A549 (cell line): Measurements from ENCODE around the gene RNMT. TPM values are rescaled to one million over a fixed set of nuclear protein-coding genes. Genes with fewer than 3 reads are reported as not detected.

Source experiments
- ATAC-seq, 2 experiments: fragments of 200-7000 bp in 1 of 2; fragments of >200 bp in 1 of 2; cut with Nextera tagmentation in 1 of 2; cut with Tn5 transposase in 1 of 2; 3 replicates each; pipeline versions ENCODE4 v1.8.0 to v1.9.1; 2018 to 2020; ENCODE audit warnings: mild to moderate bottlenecking in 1 of 2, moderate library complexity in 1 of 2
- CTCF ChIA-PET: fragments of 300-600 bp; sonication (Branson Sonifier 250); formaldehyde crosslinking; extraction: SDS; loops from one replicate; lab custom pipeline; 2021; ENCODE audit warnings: antibody characterized with exemption, inconsistent platforms; lab: Yijun Ruan, JAX
- POLR2A ChIA-PET: fragments of 350-600 bp; formaldehyde crosslinking; extraction: SDS; loops from one replicate; lab custom pipeline; 2021; ENCODE audit warnings: antibody characterized with exemption, inconsistent platforms; lab: Yijun Ruan, JAX
- DNase-seq, 2 experiments: peaks; one replicate each; pipeline versions ENCODE4 v3.0.0 to v3.0.0-alpha.2; 2011 to 2016; ENCODE audit warnings: low read depth in 1 of 2, low spot score in 1 of 2
- FAIRE-seq: peaks from 2 replicates; lab custom pipeline; 2011; peaks lifted over from hg19 to GRCh38; lab: Jason Lieb, UNC
- H3K27ac ChIP-seq, 2 experiments: fragments of >200 bp; sonication (Bioruptor Twin); formaldehyde crosslinking; 3 replicates each; pipeline ENCODE4 v1.5.1; 2016 to 2017
- H3K4me1 ChIP-seq: fragments of >200 bp; sonication (Bioruptor Twin); formaldehyde crosslinking; 3 replicates; pipeline ENCODE4 v1.6.1; 2016
- H3K4me2 ChIP-seq: fragments of >200 bp; sonication (Bioruptor Twin); formaldehyde crosslinking; 3 replicates; pipeline ENCODE4 v1.6.1; 2016
- H3K4me3 ChIP-seq: fragments of >200 bp; sonication (Bioruptor Twin); formaldehyde crosslinking; 3 replicates; pipeline ENCODE4 v1.5.1; 2016
- H3K9me3 ChIP-seq: fragments of >200 bp; sonication (Bioruptor Twin); formaldehyde crosslinking; 3 replicates; pipeline ENCODE4 v1.6.1; 2016
- ATOH8 ChIP-seq: fragments of 250-450 bp; sonication (Bioruptor Pico); IDR thresholded peaks from 2 replicates; pipeline ENCODE4 v1.5.0; 2020; ENCODE audit warnings: low read depth, mild to moderate bottlenecking, moderate library complexity
- CHD2 ChIP-seq: fragments of 150-350 bp; IDR thresholded peaks from 2 replicates; pipeline ENCODE4 v1.6.1; 2014; ENCODE audit warnings: low read length; ENCODE audit not compliant: partially characterized antibody
- ESRRA ChIP-seq: fragments of 150-350 bp; IDR thresholded peaks from 2 replicates; pipeline ENCODE4 v1.6.1; 2014; ENCODE audit warnings: mild to moderate bottlenecking, low read length, borderline replicate concordance
- FOSB ChIP-seq: fragments of 250-450 bp; sonication (Bioruptor Pico); IDR thresholded peaks from 2 replicates; pipeline ENCODE4 v1.5.0; 2020; ENCODE audit warnings: mild to moderate bottlenecking, moderate library complexity
- HDAC2 ChIP-seq: fragments of 200-600 bp; sonication (generic); IDR thresholded peaks from 2 replicates; pipeline ENCODE4 v1.6.1; 2016
- HEYL ChIP-seq: fragments of 250-450 bp; sonication (Bioruptor Pico); IDR thresholded peaks from 2 replicates; pipeline ENCODE4 v1.8.0; 2021; ENCODE audit warnings: mild to moderate bottlenecking, moderate library complexity
- HOXA7 ChIP-seq: fragments of 250-450 bp; sonication (Bioruptor Pico); IDR thresholded peaks from 2 replicates; pipeline ENCODE4 v1.5.0; 2020; ENCODE audit warnings: mild to moderate bottlenecking, moderate library complexity
- HOXB13 ChIP-seq: fragments of 250-450 bp; sonication (Bioruptor Pico); IDR thresholded peaks from 2 replicates; pipeline ENCODE4 v1.5.0; 2020; ENCODE audit warnings: low read depth, mild to moderate bottlenecking, moderate library complexity
- HOXB5 ChIP-seq: fragments of 250-450 bp; sonication (Bioruptor Pico); IDR thresholded peaks from 2 replicates; pipeline ENCODE4 v1.5.0; 2020; ENCODE audit warnings: mild to moderate bottlenecking, moderate library complexity
- JUN ChIP-seq, 2 experiments: fragments of >200 bp; sonication (Bioruptor Twin); formaldehyde crosslinking; IDR thresholded peaks; 2 replicates in 1 of 2; 3 replicates in 1 of 2; pipeline ENCODE4 v1.6.1; 2016 to 2017
- MAFK ChIP-seq: fragments of 450-650 bp; IDR thresholded peaks from 2 replicates; pipeline ENCODE4 v1.6.1; 2014; ENCODE audit not compliant: partially characterized antibody
- NR3C1 ChIP-seq: fragments of >200 bp; sonication (Bioruptor Twin); formaldehyde crosslinking; IDR thresholded peaks from 3 replicates; pipeline ENCODE4 v1.6.1; 2017
- POLR2AphosphoS2 ChIP-seq: conservative IDR thresholded peaks from 2 replicates; pipeline ENCODE4 v1.6.1; 2012; ENCODE audit warnings: low read length, improper control_type of control experiment, inconsistent platforms
- RCOR1 ChIP-seq: fragments of 150-350 bp; IDR thresholded peaks from 2 replicates; pipeline ENCODE4 v1.6.1; 2014; ENCODE audit warnings: antibody characterized with exemption, low read length, low read depth
- USF2 ChIP-seq: fragments of 450-650 bp; IDR thresholded peaks from 2 replicates; pipeline ENCODE4 v1.6.1; 2014; ENCODE audit warnings: antibody characterized with exemption
- ZC3H11A ChIP-seq: fragments of 450-650 bp; IDR thresholded peaks from 2 replicates; pipeline ENCODE4 v1.6.1; 2014; ENCODE audit warnings: antibody characterized with exemption, mild to moderate bottlenecking
- ZSCAN20 ChIP-seq: fragments of 250-450 bp; sonication (Bioruptor Pico); IDR thresholded peaks from 2 replicates; pipeline ENCODE4 v1.8.0; 2022; ENCODE audit warnings: mild to moderate bottlenecking, moderate library complexity
- WGBS: methylation state at CpG from one replicate; pipeline ENCODE4 v1.1.6; 2017; ENCODE audit errors: missing lambda C conversion rate; 5-methylcytosine and 5-hydroxymethylcytosine counted together
- polyA plus RNA-seq, 4 experiments: library from polyadenylated mRNA; depleted of rRNA in 3 of 4; stranded (reverse); fragments of >200 nt; fragmentation: RNase III in 1 of 4; extraction: RNeasy Plus Mini Kit Qiagen cat#74134 plus additional on column Dnase treatment in 1 of 4; gene quantifications; 2 replicates in 3 of 4; 3 replicates in 1 of 4; pipeline ENCODE4 v1.2.3, GENCODE V29; 2011 to 2017
- TF ChIP-seq, protein P1 (sequence below): fragments of 200-600 bp; sonication (generic); IDR thresholded peaks from 2 replicates; pipeline ENCODE4 v1.6.1; 2016; ENCODE audit warnings: antibody characterized with exemption, mild to moderate bottlenecking, moderate library complexity
- TF ChIP-seq, protein P2 (sequence below): IDR thresholded peaks from 2 replicates; pipeline ENCODE4 v1.6.1; 2012; ENCODE audit warnings: low read depth, borderline replicate concordance
- TF ChIP-seq, protein P3 (sequence below): fragments of >200 bp; sonication (Bioruptor Twin); formaldehyde crosslinking; IDR thresholded peaks from 3 replicates; pipeline ENCODE4 v1.5.1; 2016
- TF ChIP-seq, protein P4 (sequence below): IDR thresholded peaks from 2 replicates; pipeline ENCODE4 v1.6.1; 2012

RNMT gene
- polyA plus RNA-seq, 2 of the 4 experiments (the other 2 are of a cell fraction), result 16.7 to 25.5 TPM

DNA sequence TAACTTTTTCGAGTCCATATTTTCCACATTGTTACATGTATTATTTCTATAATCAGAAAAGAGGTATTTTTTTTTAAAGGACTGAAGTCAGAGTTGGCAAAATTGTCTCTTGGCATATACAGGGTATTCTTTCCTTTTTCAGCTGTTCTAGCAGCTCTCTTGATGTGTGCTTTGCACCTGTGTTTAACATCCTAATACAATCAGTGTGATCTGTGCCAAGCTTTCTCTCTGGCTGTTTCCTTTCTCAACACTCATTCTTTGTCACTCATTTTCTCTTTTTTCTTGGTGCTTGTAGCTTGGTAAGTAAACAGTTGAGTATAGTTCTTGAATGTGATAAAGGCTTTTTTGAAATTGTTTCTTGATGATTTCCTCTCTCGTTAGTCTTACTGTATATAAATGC, 9.2 kb downstream of the RNMT start:
- Histone ChIP-seq H3K27ac (no peak overlapping the region), H3K4me3 (no peak overlapping the region), H3K9me3 (no peaks in the 10 kb centered on the region), H3K4me1 (no peaks in the 10 kb centered on the region), H3K4me2 (no peak overlapping the region)
- no peak for DNase-seq
- ATAC-seq, result no peak
- TF ChIP-seq, protein P1, sequence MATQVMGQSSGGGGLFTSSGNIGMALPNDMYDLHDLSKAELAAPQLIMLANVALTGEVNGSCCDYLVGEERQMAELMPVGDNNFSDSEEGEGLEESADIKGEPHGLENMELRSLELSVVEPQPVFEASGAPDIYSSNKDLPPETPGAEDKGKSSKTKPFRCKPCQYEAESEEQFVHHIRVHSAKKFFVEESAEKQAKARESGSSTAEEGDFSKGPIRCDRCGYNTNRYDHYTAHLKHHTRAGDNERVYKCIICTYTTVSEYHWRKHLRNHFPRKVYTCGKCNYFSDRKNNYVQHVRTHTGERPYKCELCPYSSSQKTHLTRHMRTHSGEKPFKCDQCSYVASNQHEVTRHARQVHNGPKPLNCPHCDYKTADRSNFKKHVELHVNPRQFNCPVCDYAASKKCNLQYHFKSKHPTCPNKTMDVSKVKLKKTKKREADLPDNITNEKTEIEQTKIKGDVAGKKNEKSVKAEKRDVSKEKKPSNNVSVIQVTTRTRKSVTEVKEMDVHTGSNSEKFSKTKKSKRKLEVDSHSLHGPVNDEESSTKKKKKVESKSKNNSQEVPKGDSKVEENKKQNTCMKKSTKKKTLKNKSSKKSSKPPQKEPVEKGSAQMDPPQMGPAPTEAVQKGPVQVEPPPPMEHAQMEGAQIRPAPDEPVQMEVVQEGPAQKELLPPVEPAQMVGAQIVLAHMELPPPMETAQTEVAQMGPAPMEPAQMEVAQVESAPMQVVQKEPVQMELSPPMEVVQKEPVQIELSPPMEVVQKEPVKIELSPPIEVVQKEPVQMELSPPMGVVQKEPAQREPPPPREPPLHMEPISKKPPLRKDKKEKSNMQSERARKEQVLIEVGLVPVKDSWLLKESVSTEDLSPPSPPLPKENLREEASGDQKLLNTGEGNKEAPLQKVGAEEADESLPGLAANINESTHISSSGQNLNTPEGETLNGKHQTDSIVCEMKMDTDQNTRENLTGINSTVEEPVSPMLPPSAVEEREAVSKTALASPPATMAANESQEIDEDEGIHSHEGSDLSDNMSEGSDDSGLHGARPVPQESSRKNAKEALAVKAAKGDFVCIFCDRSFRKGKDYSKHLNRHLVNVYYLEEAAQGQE, result no peak
- no peak for TF ChIP-seq USF2
- TF ChIP-seq HDAC2, result no peak
- TF ChIP-seq JUN (IDR thresholded peaks at IDR 0.05), result no peak
- no peak for TF ChIP-seq HOXA7 (CRISPR knock-in tag)
- 96% methylated on average over 2 of the region's 2 CpGs for WGBS
- no peak for FAIRE-seq
- CTCF ChIA-PET, result no interaction called here
- POLR2A ChIA-PET, result interaction anchor here (1.2 kb wide), 1 partner anchor 9 kb away, joined by 4 read pairs; the partner anchor contains the start of genes FAM210A and RNMT

GRCh38 chr18:13745696-13746095, 19.2 kb downstream of the RNMT start:
- Histone ChIP-seq H3K4me1 (no peaks in the 10 kb centered on the region), H3K4me3 (no peak overlapping the region), H3K9me3 (no peaks in the 10 kb centered on the region), H3K4me2 (no peak overlapping the region), H3K27ac (no peak overlapping the region)
- 82% methylated on average over 3 of the region's 3 CpGs for WGBS
- no peak for ATAC-seq
- no peak for TF ChIP-seq POLR2AphosphoS2
- TF ChIP-seq FOSB (CRISPR knock-in tag), result no peak
- no peak for TF ChIP-seq HOXB5 (CRISPR knock-in tag)
- TF ChIP-seq MAFK, result no peak
- no peak for TF ChIP-seq HOXB13 (CRISPR knock-in tag)
- no peak for TF ChIP-seq HOXA7 (CRISPR knock-in tag)
- TF ChIP-seq NR3C1, result no peak
- no peak for TF ChIP-seq HEYL
- TF ChIP-seq, protein P2, sequence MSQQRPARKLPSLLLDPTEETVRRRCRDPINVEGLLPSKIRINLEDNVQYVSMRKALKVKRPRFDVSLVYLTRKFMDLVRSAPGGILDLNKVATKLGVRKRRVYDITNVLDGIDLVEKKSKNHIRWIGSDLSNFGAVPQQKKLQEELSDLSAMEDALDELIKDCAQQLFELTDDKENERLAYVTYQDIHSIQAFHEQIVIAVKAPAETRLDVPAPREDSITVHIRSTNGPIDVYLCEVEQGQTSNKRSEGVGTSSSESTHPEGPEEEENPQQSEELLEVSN, result no peak
- TF ChIP-seq ZSCAN20 (CRISPR knock-in tag), result no peak
- TF ChIP-seq, protein P3, sequence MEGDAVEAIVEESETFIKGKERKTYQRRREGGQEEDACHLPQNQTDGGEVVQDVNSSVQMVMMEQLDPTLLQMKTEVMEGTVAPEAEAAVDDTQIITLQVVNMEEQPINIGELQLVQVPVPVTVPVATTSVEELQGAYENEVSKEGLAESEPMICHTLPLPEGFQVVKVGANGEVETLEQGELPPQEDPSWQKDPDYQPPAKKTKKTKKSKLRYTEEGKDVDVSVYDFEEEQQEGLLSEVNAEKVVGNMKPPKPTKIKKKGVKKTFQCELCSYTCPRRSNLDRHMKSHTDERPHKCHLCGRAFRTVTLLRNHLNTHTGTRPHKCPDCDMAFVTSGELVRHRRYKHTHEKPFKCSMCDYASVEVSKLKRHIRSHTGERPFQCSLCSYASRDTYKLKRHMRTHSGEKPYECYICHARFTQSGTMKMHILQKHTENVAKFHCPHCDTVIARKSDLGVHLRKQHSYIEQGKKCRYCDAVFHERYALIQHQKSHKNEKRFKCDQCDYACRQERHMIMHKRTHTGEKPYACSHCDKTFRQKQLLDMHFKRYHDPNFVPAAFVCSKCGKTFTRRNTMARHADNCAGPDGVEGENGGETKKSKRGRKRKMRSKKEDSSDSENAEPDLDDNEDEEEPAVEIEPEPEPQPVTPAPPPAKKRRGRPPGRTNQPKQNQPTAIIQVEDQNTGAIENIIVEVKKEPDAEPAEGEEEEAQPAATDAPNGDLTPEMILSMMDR, result no peak
- no peak for TF ChIP-seq JUN (IDR thresholded peaks at IDR 0.05)
- no peak for TF ChIP-seq CHD2
- TF ChIP-seq RCOR1, result no peak
- TF ChIP-seq, protein P4, sequence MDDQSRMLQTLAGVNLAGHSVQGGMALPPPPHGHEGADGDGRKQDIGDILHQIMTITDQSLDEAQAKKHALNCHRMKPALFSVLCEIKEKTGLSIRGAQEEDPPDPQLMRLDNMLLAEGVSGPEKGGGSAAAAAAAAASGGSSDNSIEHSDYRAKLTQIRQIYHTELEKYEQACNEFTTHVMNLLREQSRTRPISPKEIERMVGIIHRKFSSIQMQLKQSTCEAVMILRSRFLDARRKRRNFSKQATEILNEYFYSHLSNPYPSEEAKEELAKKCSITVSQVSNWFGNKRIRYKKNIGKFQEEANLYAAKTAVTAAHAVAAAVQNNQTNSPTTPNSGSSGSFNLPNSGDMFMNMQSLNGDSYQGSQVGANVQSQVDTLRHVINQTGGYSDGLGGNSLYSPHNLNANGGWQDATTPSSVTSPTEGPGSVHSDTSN, result no peak
- TF ChIP-seq ATOH8, result no peak
- TF ChIP-seq ESRRA, result no peak
- TF ChIP-seq ZC3H11A, result no peak
- no peak for TF ChIP-seq HDAC2
- DNase-seq, result no peak
- CTCF ChIA-PET, result interaction anchor here (1.0 kb wide), 1 partner anchor 11 kb away, joined by 4 read pairs; no protein-coding TSS in a partner anchor
- no peak for FAIRE-seq
- POLR2A ChIA-PET, result no interaction called here
